Fibroblast of lung (primary cell): ENCODE results near the gene CD1D.
A peak's percentile ranks its signal among the peaks of the same experiment; 100 is the strongest.

Experiments used
- CTCF ChIP-seq, 2 donors: IDR thresholded peaks in 1 of 2; conservative IDR thresholded peaks in 1 of 2; 1 replicate in 1 of 2; 2 replicates in 1 of 2; pipeline ENCODE4 v1.5.1; 2011 to 2012; ENCODE audit warnings: low read length in 2 of 2, control low read depth in 1 of 2, inconsistent platforms in 1 of 2, low read depth in 1 of 2, mild to moderate bottlenecking in 1 of 2
- EZH2 ChIP-seq: IDR thresholded peaks from 2 replicates; pipeline ENCODE4 v1.5.1; 2012; ENCODE audit warnings: low read length, control low read depth, mild to moderate bottlenecking; ENCODE audit errors: missing control alignments

- TF ChIP-seq CTCF (conservative IDR thresholded peaks at IDR 0.05 in 1 of 2, IDR thresholded peaks at IDR 0.05 in 1 of 2; ENCODE audit: low read depth in 1 of 2, low read length in 2 of 2) (peak; percentile 57 to 76), EZH2 (no peak)
Observed at GRCh38 chr1:158203693-158204457, 23.2 kb downstream of the CD1D start.
